ENCODE measurements around the gene KREMEN1. TPM values are rescaled to one million over a fixed set of nuclear protein-coding genes. Genes with fewer than 3 reads are reported as not detected.

KREMEN1 gene
- total RNA-seq, 1 donor from 2014 or later = 1.4 TPM

DNA sequence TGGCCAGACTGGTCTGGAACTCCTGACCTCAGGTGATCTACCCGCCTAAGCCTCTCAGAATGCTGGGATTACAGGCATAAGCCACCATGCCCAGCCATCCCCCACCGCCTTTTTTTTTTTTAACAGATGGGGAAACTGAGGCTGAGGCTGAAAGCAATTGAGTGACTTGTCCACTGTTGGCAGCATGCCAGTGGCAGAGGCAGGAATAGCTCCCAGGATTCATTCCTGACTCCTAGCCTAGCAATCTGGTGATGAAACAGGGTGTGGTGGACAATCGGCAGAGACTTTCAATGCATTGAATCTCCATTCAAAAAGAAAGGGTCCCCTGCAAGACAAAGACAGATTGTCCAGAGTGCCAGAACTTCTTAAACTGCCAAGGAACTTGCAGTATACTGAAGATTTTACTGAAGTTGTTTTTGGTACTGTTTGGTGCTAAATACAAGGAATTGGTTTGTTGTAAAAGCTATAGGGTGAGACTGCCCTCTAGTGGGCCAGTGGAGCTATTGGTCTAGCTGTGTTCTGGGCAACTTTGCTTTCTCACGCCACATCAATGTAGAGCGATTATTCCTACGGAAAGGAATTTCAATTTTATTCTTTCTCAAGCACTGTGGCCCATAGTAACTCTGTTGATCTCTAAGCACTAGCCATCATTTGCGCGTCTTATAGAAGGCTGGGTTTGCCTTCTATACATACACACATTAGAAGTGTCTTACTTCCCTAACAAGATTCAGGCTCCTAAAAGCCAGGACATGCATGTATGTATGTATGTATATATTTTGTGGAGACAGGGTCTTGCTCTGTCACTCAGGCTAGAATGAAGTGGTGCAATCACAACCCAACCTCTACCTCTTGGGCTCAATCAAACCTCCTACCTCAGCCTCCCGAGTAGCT, 32.2 kb upstream of the KREMEN1 start:
- H3K4me1 ChIP-seq = no peaks in the 10 kb centered on the region
- no peaks in the 10 kb centered on the region for H3K27me3 ChIP-seq
- no peak overlapping the region for H3K27ac ChIP-seq
- peak overlapping the region; percentile 14 for H3K4me3 Mint-ChIP-seq
- no peak overlapping the region for H3K9ac ChIP-seq
- H4K20me1 ChIP-seq (ENCODE audit: low read depth) = peaks cover 9% of the 10 kb centered on the region
- TF ChIP-seq EZH2 (IDR thresholded peaks at IDR 0.05) = no peak
- TF ChIP-seq, protein P1, sequence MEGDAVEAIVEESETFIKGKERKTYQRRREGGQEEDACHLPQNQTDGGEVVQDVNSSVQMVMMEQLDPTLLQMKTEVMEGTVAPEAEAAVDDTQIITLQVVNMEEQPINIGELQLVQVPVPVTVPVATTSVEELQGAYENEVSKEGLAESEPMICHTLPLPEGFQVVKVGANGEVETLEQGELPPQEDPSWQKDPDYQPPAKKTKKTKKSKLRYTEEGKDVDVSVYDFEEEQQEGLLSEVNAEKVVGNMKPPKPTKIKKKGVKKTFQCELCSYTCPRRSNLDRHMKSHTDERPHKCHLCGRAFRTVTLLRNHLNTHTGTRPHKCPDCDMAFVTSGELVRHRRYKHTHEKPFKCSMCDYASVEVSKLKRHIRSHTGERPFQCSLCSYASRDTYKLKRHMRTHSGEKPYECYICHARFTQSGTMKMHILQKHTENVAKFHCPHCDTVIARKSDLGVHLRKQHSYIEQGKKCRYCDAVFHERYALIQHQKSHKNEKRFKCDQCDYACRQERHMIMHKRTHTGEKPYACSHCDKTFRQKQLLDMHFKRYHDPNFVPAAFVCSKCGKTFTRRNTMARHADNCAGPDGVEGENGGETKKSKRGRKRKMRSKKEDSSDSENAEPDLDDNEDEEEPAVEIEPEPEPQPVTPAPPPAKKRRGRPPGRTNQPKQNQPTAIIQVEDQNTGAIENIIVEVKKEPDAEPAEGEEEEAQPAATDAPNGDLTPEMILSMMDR (IDR thresholded peaks at IDR 0.05) = peak; percentile 98
- no peaks in the 10 kb centered on the region for H3F3A ChIP-seq (ENCODE audit: low read depth)
- peaks cover 3% of the 10 kb centered on the region for H3K27me3 Mint-ChIP-seq (ENCODE audit: insufficient read depth, low read depth)
- H3K4me3 ChIP-seq = no peak overlapping the region
- peaks cover 17% of the 10 kb centered on the region for H3K36me3 Mint-ChIP-seq
- peak; percentile 82 for DNase-seq (ENCODE audit: low spot score)
- peaks cover 49% of the 10 kb centered on the region for H3K4me1 Mint-ChIP-seq
- no peaks in the 10 kb centered on the region for H3K9me3 Mint-ChIP-seq
- peaks cover 7% of the 10 kb centered on the region for H3K79me2 ChIP-seq (ENCODE audit: low read depth)
- H3K9me3 ChIP-seq (ENCODE audit: low read depth) = no peaks in the 10 kb centered on the region
- no peaks in the 10 kb centered on the region for H3K36me3 ChIP-seq
- no peak overlapping the region for H3K4me2 ChIP-seq
- no peak overlapping the region for H2AFZ ChIP-seq (replicated peaks)
- peak overlapping the region; percentile 28 for H3K27ac Mint-ChIP-seq

GRCh38 chr22:29041408-29041807, 31.4 kb upstream of the KREMEN1 start:
- Histone ChIP-seq H4K20me1 (ENCODE audit: low read depth) (peaks cover 9% of the 10 kb centered on the region), H3F3A (ENCODE audit: low read depth) (no peaks in the 10 kb centered on the region), H3K36me3 (no peaks in the 10 kb centered on the region), H2AFZ (replicated peaks) (no peak overlapping the region), H3K79me2 (ENCODE audit: low read depth) (peaks cover 7% of the 10 kb centered on the region), H3K9me3 (ENCODE audit: low read depth) (no peaks in the 10 kb centered on the region), H3K9ac (no peak overlapping the region), H3K4me1 (no peaks in the 10 kb centered on the region), H3K4me3 (no peak overlapping the region), H3K4me2 (no peak overlapping the region), H3K27me3 (no peaks in the 10 kb centered on the region), H3K27ac (no peak overlapping the region)
- Mint-ChIP-seq H3K9me3 (no peaks in the 10 kb centered on the region), H3K36me3 (peaks cover 21% of the 10 kb centered on the region), H3K27me3 (ENCODE audit: insufficient read depth, low read depth) (peaks cover 3% of the 10 kb centered on the region), H3K27ac (peak overlapping the region; percentile 7), H3K4me3 (no peak overlapping the region), H3K4me1 (peaks cover 44% of the 10 kb centered on the region)
- DNase-seq (ENCODE audit: low spot score) = no peak
- TF ChIP-seq, protein P1 (IDR thresholded peaks at IDR 0.05) = no peak
- TF ChIP-seq EZH2phosphoT487 (IDR thresholded peaks at IDR 0.05) (no peak), EZH2 (IDR thresholded peaks at IDR 0.05) (no peak)

- Histone ChIP-seq H3K4me2 (no peak overlapping the region), H3K9ac (no peak overlapping the region), H3F3A (ENCODE audit: low read depth) (no peaks in the 10 kb centered on the region), H3K36me3 (no peaks in the 10 kb centered on the region), H4K20me1 (ENCODE audit: low read depth) (peaks cover 5% of the 10 kb centered on the region), H3K4me3 (no peak overlapping the region), H3K9me3 (ENCODE audit: low read depth) (no peaks in the 10 kb centered on the region), H3K79me2 (ENCODE audit: low read depth) (peaks cover 7% of the 10 kb centered on the region), H3K4me1 (no peaks in the 10 kb centered on the region), H3K27me3 (no peaks in the 10 kb centered on the region), H2AFZ (replicated peaks) (no peak overlapping the region), H3K27ac (no peak overlapping the region)
- Mint-ChIP-seq H3K36me3 (peaks cover 37% of the 10 kb centered on the region), H3K27me3 (ENCODE audit: insufficient read depth, low read depth) (peaks cover 2% of the 10 kb centered on the region), H3K9me3 (no peaks in the 10 kb centered on the region), H3K4me1 (peaks cover 24% of the 10 kb centered on the region), H3K4me3 (no peak overlapping the region), H3K27ac (peak overlapping the region; percentile 57)
- DNase-seq (ENCODE audit: low spot score) = no peak
- TF ChIP-seq EZH2 (IDR thresholded peaks at IDR 0.05) = no peak
- no peak for TF ChIP-seq EZH2phosphoT487 (IDR thresholded peaks at IDR 0.05)
- TF ChIP-seq, protein P1 (IDR thresholded peaks at IDR 0.05) = no peak
These were observed 28.8 kb upstream of the KREMEN1 start for GRCh38 chr22:29043906-29044575.

All from neural progenitor cell (in vitro differentiated cells).